ENCODE results near the gene MRC1.

MRC1 gene

GRCh38 chr10:17913604-17914003 is 104.5 kb downstream of the MRC1 start:
- no peak for DNase-seq (ENCODE audit: low spot score)
- no peak for TF ChIP-seq CTCF (IDR thresholded peaks at IDR 0.05; ENCODE audit: extremely low read depth, missing control alignments)

- TF ChIP-seq CTCF (IDR thresholded peaks at IDR 0.05; ENCODE audit: extremely low read depth, missing control alignments): no peak
- no peak for DNase-seq (ENCODE audit: low spot score)
These were observed 105.3 kb downstream of the MRC1 start for GRCh38 chr10:17914169-17915045.

GRCh38 chr10:17915181-17915580 is 106.0 kb downstream of the MRC1 start:
- TF ChIP-seq CTCF (IDR thresholded peaks at IDR 0.05; ENCODE audit: extremely low read depth, missing control alignments): no peak
- no peak for DNase-seq (ENCODE audit: low spot score)

- no peak for TF ChIP-seq CTCF (IDR thresholded peaks at IDR 0.05; ENCODE audit: extremely low read depth, missing control alignments)
- no peak for DNase-seq (ENCODE audit: low spot score)
These were observed 109.2 kb downstream of the MRC1 start for GRCh38 chr10:17918187-17918903.

- DNase-seq (ENCODE audit: low spot score): no peak
- no peak for TF ChIP-seq CTCF (IDR thresholded peaks at IDR 0.05; ENCODE audit: extremely low read depth, missing control alignments)
These were observed 112.2 kb downstream of the MRC1 start for GRCh38 chr10:17921378-17921777.

GRCh38 chr10:17923728-17924127 is 114.6 kb downstream of the MRC1 start:
- no peak for TF ChIP-seq CTCF (IDR thresholded peaks at IDR 0.05; ENCODE audit: extremely low read depth, missing control alignments)
- no peak for DNase-seq (ENCODE audit: low spot score)
